ENCODE results near the gene THOC6. TPM values are rescaled to one million over a fixed set of nuclear protein-coding genes. Genes with fewer than 3 reads are reported as not detected.

Gene THOC6
- polyA plus RNA-seq, 3 donors = 42.4 to 59.2 (median 57.7) TPM

- Histone ChIP-seq H3K4me1 (ENCODE audit: control insufficient read depth in 1 of 2, insufficient read depth in 2 of 2, low read length in 2 of 2) (peaks cover 23 to 27% of the 10 kb centered on the region in 2 donors), H3K4me3 (replicated peaks in 1 of 3; ENCODE audit: low read depth in 2 of 3, low read length in 3 of 3) (no peak overlapping the region), H3K4me2 (replicated peaks; ENCODE audit: extremely low read depth, low read length, poor library complexity, severe bottlenecking) (no peak overlapping the region), H3K36me3 (replicated peaks in 1 of 2; ENCODE audit: control insufficient read depth in 1 of 2, insufficient read depth in 2 of 2, low read length in 2 of 2) (no peaks in the 10 kb centered on the region), H2AFZ (ENCODE audit: insufficient read depth, low read depth, low read length, poor library complexity, severe bottlenecking) (no peak overlapping the region), H4K20me1 (ENCODE audit: insufficient read depth, low read length) (peaks cover 6% of the 10 kb centered on the region), H3K27ac (ENCODE audit: low read depth in 1 of 2, low read length in 2 of 2) (no peak overlapping the region), H3K27me3 (ENCODE audit: control insufficient read depth in 2 of 2, insufficient read depth in 2 of 2, low read length in 2 of 2) (peaks cover 0 to 51% of the 10 kb centered on the region in 2 donors), H3K79me2 (ENCODE audit: insufficient read depth, low read length) (no peaks in the 10 kb centered on the region), H3K9ac (ENCODE audit: insufficient read depth, low read length, poor library complexity, severe bottlenecking) (no peak overlapping the region), H3K9me3 (replicated peaks in 1 of 2; ENCODE audit: control insufficient read depth in 1 of 2, insufficient read depth in 1 of 2, low read length in 2 of 2) (no peaks in the 10 kb centered on the region)
- no peak overlapping the region for H3K4me3 Mint-ChIP-seq
- WGBS (ENCODE audit: insufficient coverage) = 98% methylated on average over 9 of the region's 13 CpGs
- TF ChIP-seq, protein P1, sequence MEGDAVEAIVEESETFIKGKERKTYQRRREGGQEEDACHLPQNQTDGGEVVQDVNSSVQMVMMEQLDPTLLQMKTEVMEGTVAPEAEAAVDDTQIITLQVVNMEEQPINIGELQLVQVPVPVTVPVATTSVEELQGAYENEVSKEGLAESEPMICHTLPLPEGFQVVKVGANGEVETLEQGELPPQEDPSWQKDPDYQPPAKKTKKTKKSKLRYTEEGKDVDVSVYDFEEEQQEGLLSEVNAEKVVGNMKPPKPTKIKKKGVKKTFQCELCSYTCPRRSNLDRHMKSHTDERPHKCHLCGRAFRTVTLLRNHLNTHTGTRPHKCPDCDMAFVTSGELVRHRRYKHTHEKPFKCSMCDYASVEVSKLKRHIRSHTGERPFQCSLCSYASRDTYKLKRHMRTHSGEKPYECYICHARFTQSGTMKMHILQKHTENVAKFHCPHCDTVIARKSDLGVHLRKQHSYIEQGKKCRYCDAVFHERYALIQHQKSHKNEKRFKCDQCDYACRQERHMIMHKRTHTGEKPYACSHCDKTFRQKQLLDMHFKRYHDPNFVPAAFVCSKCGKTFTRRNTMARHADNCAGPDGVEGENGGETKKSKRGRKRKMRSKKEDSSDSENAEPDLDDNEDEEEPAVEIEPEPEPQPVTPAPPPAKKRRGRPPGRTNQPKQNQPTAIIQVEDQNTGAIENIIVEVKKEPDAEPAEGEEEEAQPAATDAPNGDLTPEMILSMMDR (IDR thresholded peaks at IDR 0.05) = no peak
- H3K9me3 Mint-ChIP-seq = peaks cover 0 to 4% (median 0%) of the 10 kb centered on the region in 7 donors
- peaks cover 45 to 70% (median 54%) of the 10 kb centered on the region in 3 donors for H3K27me3 Mint-ChIP-seq (ENCODE audit: low read depth in 3 of 3)
- intact Hi-C loops (cut with micrococcal nuclease) = loop anchor here in 1 of 2 donors (2.0 kb wide), 1 partner anchor 15 kb away; no protein-coding TSS in a partner anchor
- H3K36me3 Mint-ChIP-seq = no peaks in the 10 kb centered on the region
- no peak for DNase-seq
- peaks cover 22% of the 10 kb centered on the region for H3K4me1 Mint-ChIP-seq
- H3K27ac Mint-ChIP-seq = peak overlapping the region in 1 of 7 donors; percentile 27
Observed at GRCh38 chr16:3015865-3016521, 7.8 kb upstream of the THOC6 start.

DNA sequence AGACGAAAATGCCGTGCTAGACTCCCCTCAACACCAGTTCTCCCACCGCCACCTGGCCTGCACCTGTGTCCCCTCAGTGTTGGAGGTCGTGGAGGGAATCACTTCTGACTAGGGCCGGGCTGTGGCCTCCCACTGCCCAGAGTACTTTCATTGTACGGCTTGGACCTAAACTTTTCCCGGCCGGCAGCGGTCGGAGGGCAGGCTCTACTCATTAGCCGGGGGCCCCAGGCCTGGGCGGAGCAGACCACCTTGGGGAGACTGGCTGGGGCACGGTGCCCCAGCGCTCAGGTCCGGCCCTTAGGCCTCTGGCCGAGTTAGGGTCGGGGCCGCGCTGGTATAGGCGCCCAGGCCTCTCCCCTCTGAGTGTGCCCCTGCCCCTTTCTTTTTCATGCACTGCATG, 6.5 kb upstream of the THOC6 start:
- H3K4me2 ChIP-seq (replicated peaks; ENCODE audit: extremely low read depth, low read length, poor library complexity, severe bottlenecking) = no peak overlapping the region
- no peaks in the 10 kb centered on the region for H3K9me3 ChIP-seq (replicated peaks in 1 of 2; ENCODE audit: control insufficient read depth in 1 of 2, insufficient read depth in 1 of 2, low read length in 2 of 2)
- H3K27me3 ChIP-seq (ENCODE audit: control insufficient read depth in 2 of 2, insufficient read depth in 2 of 2, low read length in 2 of 2) = peaks cover 0 to 43% of the 10 kb centered on the region in 2 donors
- H3K27me3 Mint-ChIP-seq (ENCODE audit: low read depth in 3 of 3) = peaks cover 38 to 57% (median 40%) of the 10 kb centered on the region in 3 donors
- TF ChIP-seq, protein P1 (IDR thresholded peaks at IDR 0.05) = no peak
- H3K36me3 ChIP-seq (replicated peaks in 1 of 2; ENCODE audit: control insufficient read depth in 1 of 2, insufficient read depth in 2 of 2, low read length in 2 of 2) = no peaks in the 10 kb centered on the region
- no peak overlapping the region for H3K4me3 ChIP-seq (replicated peaks in 1 of 3; ENCODE audit: low read depth in 2 of 3, low read length in 3 of 3)
- 95% methylated on average over 19 of the region's 20 CpGs for WGBS (ENCODE audit: insufficient coverage)
- no peak overlapping the region for H3K27ac ChIP-seq (ENCODE audit: low read depth in 1 of 2, low read length in 2 of 2)
- H3K4me3 Mint-ChIP-seq = no peak overlapping the region
- H3K9ac ChIP-seq (ENCODE audit: insufficient read depth, low read length, poor library complexity, severe bottlenecking) = no peak overlapping the region
- no peaks in the 10 kb centered on the region for H3K36me3 Mint-ChIP-seq
- no peaks in the 10 kb centered on the region for H3K79me2 ChIP-seq (ENCODE audit: insufficient read depth, low read length)
- no peak for DNase-seq
- no peak overlapping the region for H2AFZ ChIP-seq (ENCODE audit: insufficient read depth, low read depth, low read length, poor library complexity, severe bottlenecking)
- H4K20me1 ChIP-seq (ENCODE audit: insufficient read depth, low read length) = peaks cover 20% of the 10 kb centered on the region
- H3K27ac Mint-ChIP-seq = no peak overlapping the region
- peaks cover 0 to 6% (median 0%) of the 10 kb centered on the region in 7 donors for H3K9me3 Mint-ChIP-seq
- peaks cover 31% of the 10 kb centered on the region for H3K4me1 Mint-ChIP-seq
- peaks cover 37 to 40% of the 10 kb centered on the region in 2 donors for H3K4me1 ChIP-seq (ENCODE audit: control insufficient read depth in 1 of 2, insufficient read depth in 2 of 2, low read length in 2 of 2)
- intact Hi-C loops (cut with micrococcal nuclease) = no loop called here
